NAMALWA (cell line): ENCODE data around the gene ZNF718.
"Not testable (repeated sequence)": the region's sequence is repeated elsewhere in the genome, so short reads cannot be mapped to it uniquely, and the experiment has no call there.

Experiments used
- DNase-seq: peaks from one replicate; pipeline ENCODE4 v3.0.0-alpha.2; 2015; ENCODE audit warnings: low spot score

Gene ZNF718

GRCh38 chr4:124275-125081 is at the start of gene ZNF718:
Gene ZNF718, plus strand, starts transcription at chr4:124501. Its CDS starts 170 bp downstream, at chr4:124671.
- DNase-seq: peak; percentile 99

GRCh38 chr4:85951-86350 is 38.4 kb upstream of the ZNF718 start:
- no peak for DNase-seq

GRCh38 chr4:86559-87324 is 37.6 kb upstream of the ZNF718 start:
- peak; percentile 3 for DNase-seq

GRCh38 chr4:98386-98785 is 25.9 kb upstream of the ZNF718 start:
- DNase-seq: no peak

- no peak for DNase-seq
Measured at GRCh38 chr4:99863-100262, 24.4 kb upstream of the ZNF718 start.

GRCh38 chr4:107083-107443 is 17.2 kb upstream of the ZNF718 start:
- DNase-seq: no peak

GRCh38 chr4:107444-108429 is 16.6 kb upstream of the ZNF718 start:
- no peak for DNase-seq

- no peak for DNase-seq
Measured at GRCh38 chr4:112771-113170, 11.5 kb upstream of the ZNF718 start.

- DNase-seq: no peak
Measured at GRCh38 chr4:113732-114131, 10.6 kb upstream of the ZNF718 start.

GRCh38 chr4:114149-114548 is 10.2 kb upstream of the ZNF718 start:
- no peak for DNase-seq

- DNase-seq: no peak
Measured at GRCh38 chr4:116499-116898, 7.8 kb upstream of the ZNF718 start.

GRCh38 chr4:120616-121015 is 3.7 kb upstream of the ZNF718 start:
- no peak for DNase-seq

GRCh38 chr4:121408-122084 is 2.8 kb upstream of the ZNF718 start:
- no peak for DNase-seq

GRCh38 chr4:123922-124274 is 403 bp upstream of the ZNF718 start:
- DNase-seq: not testable (repeated sequence)

- DNase-seq: no peak
Measured at GRCh38 chr4:125091-125771, 930 bp downstream of the ZNF718 start.

- DNase-seq: peak; percentile 7
Measured at GRCh38 chr4:125833-126232, 1.5 kb downstream of the ZNF718 start.

- DNase-seq: no peak
Measured at GRCh38 chr4:132483-132882, 8.2 kb downstream of the ZNF718 start.

GRCh38 chr4:138935-139334 is 14.6 kb downstream of the ZNF718 start:
- DNase-seq: no peak

- DNase-seq: no peak
Measured at GRCh38 chr4:139691-140090, 15.4 kb downstream of the ZNF718 start.

- no peak for DNase-seq
Measured at GRCh38 chr4:146621-147020, 22.3 kb downstream of the ZNF718 start.

GRCh38 chr4:147233-147632 is 22.9 kb downstream of the ZNF718 start:
- no peak for DNase-seq
